BJ (cell line): ENCODE data around the gene PTPN5. TPM values are rescaled to one million over a fixed set of nuclear protein-coding genes. Genes with fewer than 3 reads are reported as not detected.

Source experiments
- CTCF ChIA-PET: fragments of 350-600 bp; formaldehyde crosslinking; extraction: SDS; loops from one replicate; lab custom pipeline; 2021; ENCODE audit warnings: antibody characterized with exemption, inconsistent platforms; lab: Yijun Ruan, JAX
- POLR2A ChIA-PET: fragments of 300-600 bp; sonication (Branson Sonifier 250); formaldehyde crosslinking; extraction: SDS; loops from one replicate; lab custom pipeline; 2021; ENCODE audit warnings: antibody characterized with exemption; lab: Charles Lee
- DNase-seq: peaks from one replicate; pipeline ENCODE4 v3.0.0-alpha.2; 2011; ENCODE audit warnings: low read depth
- H3K27me3 ChIP-seq: 2 replicates; pipeline ENCODE4 v1.6.0; 2011; ENCODE audit warnings: low read length; ENCODE audit not compliant: control insufficient read depth, insufficient read depth
- H3K36me3 ChIP-seq: 2 replicates; pipeline ENCODE4 v1.5.1; 2011; ENCODE audit warnings: low read length; ENCODE audit not compliant: control insufficient read depth, insufficient read depth
- H3K4me3 ChIP-seq: 2 replicates; pipeline ENCODE4 v1.5.1; 2011; ENCODE audit warnings: low read depth, mild to moderate bottlenecking, control low read depth, low read length
- polyA plus RNA-seq: library from polyadenylated mRNA; depleted of rRNA; stranded (reverse); fragments of >200 nt; gene quantifications from 2 replicates; pipeline ENCODE4 v1.2.3, GENCODE V29; 2011
- TF ChIP-seq, protein P1 (sequence below): IDR thresholded peaks from 2 replicates; pipeline ENCODE4 v1.5.1; 2011; ENCODE audit warnings: low read depth, mild to moderate bottlenecking, control low read depth, inconsistent platforms, low read length, moderate library complexity; ENCODE audit not compliant: insufficient read depth

The PTPN5 gene
- polyA plus RNA-seq, 1 experiment = not detected

DNA sequence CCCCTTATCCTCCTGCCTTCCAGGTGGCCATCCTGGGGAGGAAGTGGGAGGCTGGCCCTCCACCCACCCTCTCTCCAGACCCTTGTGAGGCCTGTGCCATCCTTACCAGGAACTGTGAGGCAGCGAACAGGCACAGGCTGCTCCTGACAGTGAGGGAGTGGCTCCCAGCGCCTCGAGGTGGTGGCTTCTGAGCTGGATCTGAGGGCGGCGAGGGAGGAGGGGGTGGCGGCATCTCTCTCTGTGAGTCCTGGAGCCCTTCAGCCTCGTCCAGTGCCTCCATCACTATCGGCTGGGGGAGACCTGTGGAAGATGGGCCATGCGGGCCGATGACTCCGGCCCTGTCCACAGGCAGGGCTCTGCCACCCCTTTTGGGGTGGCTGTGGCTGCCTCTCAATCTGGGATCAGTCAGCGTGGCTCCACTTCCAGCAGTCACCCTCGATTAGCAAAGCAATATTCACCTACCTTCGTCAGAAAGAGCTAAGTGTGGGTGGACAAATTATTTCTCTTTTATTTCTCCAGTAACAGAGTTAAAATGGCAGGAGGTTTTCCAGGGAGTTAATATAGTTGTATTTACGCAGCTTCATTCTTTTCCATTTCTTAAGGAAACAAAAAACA, 47.6 kb downstream of the PTPN5 start:
- TF ChIP-seq, protein P1, sequence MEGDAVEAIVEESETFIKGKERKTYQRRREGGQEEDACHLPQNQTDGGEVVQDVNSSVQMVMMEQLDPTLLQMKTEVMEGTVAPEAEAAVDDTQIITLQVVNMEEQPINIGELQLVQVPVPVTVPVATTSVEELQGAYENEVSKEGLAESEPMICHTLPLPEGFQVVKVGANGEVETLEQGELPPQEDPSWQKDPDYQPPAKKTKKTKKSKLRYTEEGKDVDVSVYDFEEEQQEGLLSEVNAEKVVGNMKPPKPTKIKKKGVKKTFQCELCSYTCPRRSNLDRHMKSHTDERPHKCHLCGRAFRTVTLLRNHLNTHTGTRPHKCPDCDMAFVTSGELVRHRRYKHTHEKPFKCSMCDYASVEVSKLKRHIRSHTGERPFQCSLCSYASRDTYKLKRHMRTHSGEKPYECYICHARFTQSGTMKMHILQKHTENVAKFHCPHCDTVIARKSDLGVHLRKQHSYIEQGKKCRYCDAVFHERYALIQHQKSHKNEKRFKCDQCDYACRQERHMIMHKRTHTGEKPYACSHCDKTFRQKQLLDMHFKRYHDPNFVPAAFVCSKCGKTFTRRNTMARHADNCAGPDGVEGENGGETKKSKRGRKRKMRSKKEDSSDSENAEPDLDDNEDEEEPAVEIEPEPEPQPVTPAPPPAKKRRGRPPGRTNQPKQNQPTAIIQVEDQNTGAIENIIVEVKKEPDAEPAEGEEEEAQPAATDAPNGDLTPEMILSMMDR = no peak
- DNase-seq = no peak
- ChIA-PET CTCF (interaction anchor here (1.8 to 2.8 kb wide), 3 partner anchors 16 to 22 kb away, joined by 6 to 9 read pairs (median 6); no protein-coding TSS in a partner anchor), POLR2A (no interaction called here)
- Histone ChIP-seq H3K36me3 (no peaks in the 10 kb centered on the region), H3K4me3 (no peak overlapping the region), H3K27me3 (peaks cover 2% of the 10 kb centered on the region; the same call in 1 of the 2 replicates)

DNA sequence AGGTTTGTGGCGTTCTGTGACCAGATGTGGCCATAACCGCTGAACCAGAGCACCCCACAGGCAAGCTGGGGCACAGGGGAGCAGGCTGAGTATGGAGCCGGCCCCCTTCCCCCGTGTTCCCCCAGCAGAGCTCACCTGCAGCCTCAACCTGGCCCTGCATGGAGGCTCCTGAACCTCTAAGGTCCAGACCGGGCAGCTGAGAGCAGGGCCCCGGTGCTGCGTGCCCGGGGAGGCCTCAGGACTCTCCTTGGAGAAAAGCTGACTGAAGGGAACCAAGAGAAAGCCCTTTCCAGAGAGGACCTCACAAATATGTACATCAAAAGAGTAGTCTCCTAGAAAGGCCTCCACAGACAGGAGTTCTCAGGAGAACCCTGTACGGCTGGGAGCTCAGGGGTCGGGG, 48.2 kb downstream of the PTPN5 start:
- DNase-seq = no peak
- TF ChIP-seq, protein P1 = no peak
- Histone ChIP-seq H3K27me3 (peaks cover 2% of the 10 kb centered on the region; the same call in 1 of the 2 replicates), H3K36me3 (no peaks in the 10 kb centered on the region), H3K4me3 (no peak overlapping the region)
- POLR2A ChIA-PET = interaction anchor here (0.6 kb wide), 1 partner anchor 217 kb away, joined by 4 read pairs; no protein-coding TSS in a partner anchor
- CTCF ChIA-PET = interaction anchor here (1.8 to 2.8 kb wide), 3 partner anchors 15 to 21 kb away, joined by 6 to 9 read pairs (median 6); no protein-coding TSS in a partner anchor

DNA sequence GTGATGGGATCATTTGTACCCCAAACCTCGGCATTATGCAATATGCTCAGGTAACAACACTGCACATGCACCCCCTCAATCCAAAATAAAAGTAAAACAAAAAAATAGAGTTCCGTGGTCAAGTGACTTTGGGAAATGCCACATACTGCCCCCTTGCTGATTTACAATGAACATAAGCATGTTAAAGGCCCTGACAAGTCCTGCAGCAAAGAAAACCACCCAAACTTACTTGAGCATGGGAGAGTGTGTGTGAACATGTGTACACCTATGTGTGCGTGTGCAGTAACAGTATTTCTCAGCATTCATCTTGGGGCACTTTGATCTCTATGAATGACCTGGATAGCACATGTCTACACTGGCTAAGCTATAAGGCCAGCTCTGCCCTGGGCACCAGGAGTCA, 49.8 kb downstream of the PTPN5 start:
- CTCF ChIA-PET = interaction anchor here (0.7 to 2.8 kb wide), 4 partner anchors 12 to 20 kb away, joined by 3 to 9 read pairs (median 4); no protein-coding TSS in a partner anchor
- DNase-seq = no peak
- TF ChIP-seq, protein P1 = no peak
- Histone ChIP-seq H3K4me3 (no peak overlapping the region), H3K36me3 (no peaks in the 10 kb centered on the region), H3K27me3 (peaks cover 4% of the 10 kb centered on the region; the same call in 1 of the 2 replicates)
- POLR2A ChIA-PET = no interaction called here

DNA sequence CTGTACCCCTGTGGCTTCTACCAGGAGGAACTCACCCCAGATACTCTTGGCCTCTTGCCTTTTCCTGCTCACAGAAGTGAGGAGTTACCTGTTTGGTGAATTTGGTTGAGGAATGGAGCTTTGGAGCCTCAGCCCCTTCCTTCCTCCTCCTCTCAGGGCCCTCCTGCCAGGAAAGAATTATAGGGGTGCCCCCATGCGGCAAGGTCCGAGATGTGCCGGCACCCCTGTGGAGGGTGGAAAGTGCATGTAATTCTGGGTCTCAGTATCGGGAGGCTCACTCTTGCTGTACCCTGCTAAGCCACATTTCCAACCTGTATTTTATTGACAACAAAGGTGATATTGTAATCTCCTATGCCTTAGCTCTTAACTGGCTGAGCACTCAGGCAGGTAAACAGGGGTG, 51.9 kb downstream of the PTPN5 start:
- TF ChIP-seq, protein P1 = no peak
- H3K27me3 ChIP-seq = 0 out of 2 replicates have a peak, but pooled peaks cover 2% of the 10 kb centered on the region
- no peaks in the 10 kb centered on the region for H3K36me3 ChIP-seq
- no peak for DNase-seq
- H3K4me3 ChIP-seq = no peak overlapping the region
- CTCF ChIA-PET = interaction anchor here (1.2 to 3.7 kb wide), 5 partner anchors 8 to 624 kb away, joined by 3 to 25 read pairs (median 12); no protein-coding TSS in a partner anchor
- POLR2A ChIA-PET = no interaction called here

DNA sequence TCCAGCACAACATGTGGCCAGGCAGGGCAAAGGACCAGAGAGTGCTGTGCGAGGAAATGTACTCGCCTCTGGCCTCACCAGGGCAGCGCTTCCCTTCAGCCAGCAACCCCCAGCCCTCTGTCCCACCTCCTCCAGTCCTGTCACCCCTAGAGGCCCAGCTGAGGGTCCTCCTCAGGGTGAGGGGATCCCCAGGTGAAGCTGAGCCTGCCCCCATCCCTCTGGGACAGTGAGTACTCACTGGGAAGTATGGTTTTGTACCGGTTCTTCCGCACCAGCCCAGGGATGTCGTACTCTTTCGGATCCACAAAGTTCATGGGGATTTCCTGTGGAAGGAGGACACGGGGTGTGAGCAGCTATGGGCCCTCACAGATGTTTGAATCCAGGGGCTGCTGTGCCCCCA, 54.0 kb downstream of the PTPN5 start:
- DNase-seq = no peak
- TF ChIP-seq, protein P1 = no peak
- POLR2A ChIA-PET = no interaction called here
- H3K27me3 ChIP-seq = 0 out of 2 replicates have a peak, but pooled peaks cover 2% of the 10 kb centered on the region
- H3K4me3 ChIP-seq = no peak overlapping the region
- no peaks in the 10 kb centered on the region for H3K36me3 ChIP-seq
- CTCF ChIA-PET = interaction anchor here (2.1 to 3.7 kb wide), 3 partner anchors 10 to 20 kb away, joined by 6 to 25 read pairs (median 7); no protein-coding TSS in a partner anchor
